ENCODE results near the gene SUPT4H1.
A peak's percentile ranks its signal among the peaks of the same experiment; 100 is the strongest.

Gene SUPT4H1

DNA sequence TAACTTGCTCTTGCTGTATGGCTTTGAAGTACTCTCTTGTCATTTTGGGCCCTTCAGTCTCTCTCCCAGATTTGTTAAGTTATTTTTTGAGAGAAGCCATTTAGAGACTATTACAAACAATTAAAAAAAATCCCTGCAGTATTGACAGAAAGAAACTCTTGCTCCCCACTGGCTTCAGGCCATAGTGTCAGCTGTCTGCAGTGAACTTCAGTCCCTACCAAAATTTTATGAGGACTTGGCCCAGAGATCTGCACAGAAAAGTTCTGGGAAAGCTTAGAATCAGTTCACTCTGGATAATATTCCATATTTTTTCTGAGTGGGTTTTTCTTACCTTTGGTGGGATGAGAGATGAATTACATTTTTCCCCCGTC lies 30.9 kb upstream of the SUPT4H1 start:
- Histone ChIP-seq H3K9me3 (ENCODE audit: insufficient read depth, low read length) (no peaks in the 10 kb centered on the region), H3K4me3 (ENCODE audit: low read length) (peak overlapping the region; percentile 60; the same call in 1 of the 2 replicates), H3K79me2 (ENCODE audit: low read length) (no peaks in the 10 kb centered on the region), H4K20me1 (ENCODE audit: insufficient read depth, low read length) (no peaks in the 10 kb centered on the region), H3K4me2 (ENCODE audit: low read length) (peak overlapping the region; percentile 92), H3K9ac (ENCODE audit: low read length) (no peak overlapping the region; the same call in 1 of the 2 replicates), H2AFZ (ENCODE audit: low read depth, low read length) (peak overlapping the region; percentile 95), H3K4me1 (ENCODE audit: low read length) (peaks cover 18% of the 10 kb centered on the region), H3K27ac (ENCODE audit: low read length) (no peak overlapping the region), H3K27me3 (ENCODE audit: low read depth, low read length) (no peaks in the 10 kb centered on the region), H3K36me3 (replicated peaks; ENCODE audit: low read depth, low read length) (no peaks in the 10 kb centered on the region)
- TF ChIP-seq, protein P1, sequence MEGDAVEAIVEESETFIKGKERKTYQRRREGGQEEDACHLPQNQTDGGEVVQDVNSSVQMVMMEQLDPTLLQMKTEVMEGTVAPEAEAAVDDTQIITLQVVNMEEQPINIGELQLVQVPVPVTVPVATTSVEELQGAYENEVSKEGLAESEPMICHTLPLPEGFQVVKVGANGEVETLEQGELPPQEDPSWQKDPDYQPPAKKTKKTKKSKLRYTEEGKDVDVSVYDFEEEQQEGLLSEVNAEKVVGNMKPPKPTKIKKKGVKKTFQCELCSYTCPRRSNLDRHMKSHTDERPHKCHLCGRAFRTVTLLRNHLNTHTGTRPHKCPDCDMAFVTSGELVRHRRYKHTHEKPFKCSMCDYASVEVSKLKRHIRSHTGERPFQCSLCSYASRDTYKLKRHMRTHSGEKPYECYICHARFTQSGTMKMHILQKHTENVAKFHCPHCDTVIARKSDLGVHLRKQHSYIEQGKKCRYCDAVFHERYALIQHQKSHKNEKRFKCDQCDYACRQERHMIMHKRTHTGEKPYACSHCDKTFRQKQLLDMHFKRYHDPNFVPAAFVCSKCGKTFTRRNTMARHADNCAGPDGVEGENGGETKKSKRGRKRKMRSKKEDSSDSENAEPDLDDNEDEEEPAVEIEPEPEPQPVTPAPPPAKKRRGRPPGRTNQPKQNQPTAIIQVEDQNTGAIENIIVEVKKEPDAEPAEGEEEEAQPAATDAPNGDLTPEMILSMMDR (IDR thresholded peaks at IDR 0.05; ENCODE audit: low read depth, low read length): no peak
- TF ChIP-seq EZH2phosphoT487 (IDR thresholded peaks at IDR 0.05; ENCODE audit: low read depth): no peak

DNA sequence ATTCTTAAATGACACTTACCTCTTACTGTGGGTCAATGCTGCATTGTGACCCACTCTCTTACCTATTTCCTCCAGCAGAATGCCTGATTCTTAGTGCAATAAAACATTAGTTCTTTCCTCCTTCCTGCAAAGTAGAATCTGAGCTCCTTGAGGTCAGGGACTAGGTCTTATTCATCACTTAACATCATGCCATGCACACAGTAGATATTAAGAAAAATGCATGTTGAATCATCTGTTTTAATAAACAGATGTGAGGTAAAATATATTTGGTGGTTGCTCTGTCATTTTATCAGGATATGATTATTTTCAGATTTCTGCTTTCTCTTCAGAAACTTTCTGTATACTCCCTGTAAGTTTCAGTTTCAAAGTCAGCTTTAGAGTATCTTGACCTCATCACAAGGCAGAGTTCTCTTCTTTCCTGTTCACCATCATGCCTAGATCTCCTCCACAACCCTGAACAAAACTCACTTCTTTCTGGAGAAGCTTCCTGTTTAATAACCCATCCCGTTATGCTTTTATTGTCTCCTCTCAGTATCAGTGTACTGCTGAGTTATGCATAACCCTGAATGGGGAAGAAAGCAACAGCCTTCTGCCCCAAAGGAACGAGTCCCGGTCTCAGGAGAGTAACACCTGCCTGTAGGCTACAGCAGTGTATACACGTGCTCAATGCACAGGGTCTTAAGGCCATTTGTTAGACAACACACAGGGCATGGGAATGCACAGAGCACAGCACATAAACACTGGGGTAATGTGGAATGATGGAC lies 30.3 kb upstream of the SUPT4H1 start:
- 0 out of 2 replicates have a peak overlapping the region, but pooled peaks have one; percentile 20 for H3K27ac ChIP-seq (ENCODE audit: low read length)
- H3K4me3 ChIP-seq (ENCODE audit: low read length): peak overlapping the region; percentile 60
- no peaks in the 10 kb centered on the region for H3K79me2 ChIP-seq (ENCODE audit: low read length)
- H3K4me2 ChIP-seq (ENCODE audit: low read length): peak overlapping the region; percentile 92
- H3K9me3 ChIP-seq (ENCODE audit: insufficient read depth, low read length): no peaks in the 10 kb centered on the region
- H4K20me1 ChIP-seq (ENCODE audit: insufficient read depth, low read length): no peaks in the 10 kb centered on the region
- H3K36me3 ChIP-seq (replicated peaks; ENCODE audit: low read depth, low read length): no peaks in the 10 kb centered on the region
- H2AFZ ChIP-seq (ENCODE audit: low read depth, low read length): peak overlapping the region; percentile 95
- H3K4me1 ChIP-seq (ENCODE audit: low read length): peaks cover 18% of the 10 kb centered on the region
- H3K27me3 ChIP-seq (ENCODE audit: low read depth, low read length): no peaks in the 10 kb centered on the region
- TF ChIP-seq EZH2phosphoT487 (IDR thresholded peaks at IDR 0.05; ENCODE audit: low read depth): no peak
- TF ChIP-seq, protein P1 (IDR thresholded peaks at IDR 0.05; ENCODE audit: low read depth, low read length): no peak
- no peak overlapping the region; the same call in 1 of the 2 replicates for H3K9ac ChIP-seq (ENCODE audit: low read length)

DNA sequence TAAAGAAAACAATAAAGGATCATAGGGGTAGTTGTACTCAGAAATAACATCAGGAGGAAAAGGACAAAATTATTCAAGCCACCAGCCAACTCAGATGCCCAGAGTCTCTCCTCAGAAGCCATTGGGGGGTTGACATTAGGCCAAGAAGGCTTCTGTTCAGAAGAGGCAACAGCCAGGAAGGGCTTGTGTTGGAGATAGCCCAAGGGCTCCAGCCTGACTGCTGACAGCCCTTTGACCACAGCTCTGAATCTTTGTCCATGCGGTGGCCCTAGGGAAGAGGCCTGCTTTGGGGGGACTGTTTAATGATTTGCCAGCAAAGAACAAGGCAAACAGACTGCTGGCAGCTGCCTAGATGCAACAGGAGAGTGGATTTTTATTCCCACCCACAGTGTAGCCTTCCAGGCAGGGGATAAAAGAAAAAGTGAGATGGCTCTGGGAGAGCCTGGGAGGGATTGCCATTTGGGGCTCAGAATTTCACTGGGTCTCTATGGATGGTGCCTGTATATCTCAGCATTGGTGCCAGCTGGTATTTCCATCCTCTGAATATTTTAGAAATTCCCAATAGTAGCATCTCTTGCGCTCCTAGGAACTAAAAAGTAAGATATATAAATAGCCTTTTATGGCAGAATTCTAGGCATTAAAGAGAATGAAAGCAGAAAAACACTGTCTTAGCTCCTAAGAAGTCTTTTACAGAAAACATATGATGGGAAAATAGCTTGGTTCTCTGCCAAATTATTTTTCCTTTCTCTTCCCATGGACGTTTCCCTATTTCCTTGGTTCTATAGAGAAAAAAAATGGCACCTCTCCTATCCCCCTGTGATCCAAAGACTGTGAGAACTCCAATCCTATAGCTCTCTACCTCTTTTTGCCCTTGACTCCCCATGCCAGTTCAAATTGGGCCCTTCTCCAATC lies 29.4 kb upstream of the SUPT4H1 start:
- no peaks in the 10 kb centered on the region for H3K36me3 ChIP-seq (replicated peaks; ENCODE audit: low read depth, low read length)
- H4K20me1 ChIP-seq (ENCODE audit: insufficient read depth, low read length): no peaks in the 10 kb centered on the region
- H3K27ac ChIP-seq (ENCODE audit: low read length): no peak overlapping the region
- H3K27me3 ChIP-seq (ENCODE audit: low read depth, low read length): no peaks in the 10 kb centered on the region
- no peaks in the 10 kb centered on the region for H3K9me3 ChIP-seq (ENCODE audit: insufficient read depth, low read length)
- no peak overlapping the region for H3K4me3 ChIP-seq (ENCODE audit: low read length)
- peaks cover 27% of the 10 kb centered on the region for H3K4me1 ChIP-seq (ENCODE audit: low read length)
- TF ChIP-seq, protein P1 (IDR thresholded peaks at IDR 0.05; ENCODE audit: low read depth, low read length): no peak
- TF ChIP-seq EZH2phosphoT487 (IDR thresholded peaks at IDR 0.05; ENCODE audit: low read depth): no peak
- H3K4me2 ChIP-seq (ENCODE audit: low read length): peak overlapping the region; percentile 92; the same call in 1 of the 2 replicates
- H2AFZ ChIP-seq (ENCODE audit: low read depth, low read length): no peak overlapping the region
- no peak overlapping the region for H3K9ac ChIP-seq (ENCODE audit: low read length)
- no peaks in the 10 kb centered on the region for H3K79me2 ChIP-seq (ENCODE audit: low read length)

Measured in OCI-LY3 (cell line).